GM19455 (cell line): ENCODE measurements around the gene NEXN.
"Not testable (repeated sequence)": the region's sequence is repeated elsewhere in the genome, so short reads cannot be mapped to it uniquely, and the experiment has no call there.

Experiments used
- ATAC-seq: cut with Tn5 transposase; IDR thresholded peaks from one replicate; pipeline ENCODE4 v1.9.1; 2021; ENCODE audit not compliant: unreplicated experiment

The NEXN gene

DNA sequence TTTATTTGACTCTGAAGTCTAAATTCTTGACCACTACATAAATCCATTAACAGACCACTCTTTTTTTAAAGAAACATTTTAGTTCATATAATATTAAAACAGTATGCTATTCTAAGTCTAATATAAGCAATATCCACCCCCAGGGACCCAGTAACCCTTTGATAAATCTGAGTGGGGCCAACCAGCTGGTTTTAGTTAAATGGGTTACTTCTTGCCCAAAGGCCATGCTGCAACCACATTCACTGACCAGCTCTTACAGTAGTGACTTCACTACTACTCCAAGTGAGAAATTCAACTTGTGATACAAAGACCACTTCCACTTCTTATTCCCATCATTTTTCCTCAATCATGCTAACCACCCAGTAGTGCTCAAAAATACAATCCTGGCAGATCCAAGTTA lies 70.0 kb downstream of the NEXN start:
- ATAC-seq, result no peak

DNA sequence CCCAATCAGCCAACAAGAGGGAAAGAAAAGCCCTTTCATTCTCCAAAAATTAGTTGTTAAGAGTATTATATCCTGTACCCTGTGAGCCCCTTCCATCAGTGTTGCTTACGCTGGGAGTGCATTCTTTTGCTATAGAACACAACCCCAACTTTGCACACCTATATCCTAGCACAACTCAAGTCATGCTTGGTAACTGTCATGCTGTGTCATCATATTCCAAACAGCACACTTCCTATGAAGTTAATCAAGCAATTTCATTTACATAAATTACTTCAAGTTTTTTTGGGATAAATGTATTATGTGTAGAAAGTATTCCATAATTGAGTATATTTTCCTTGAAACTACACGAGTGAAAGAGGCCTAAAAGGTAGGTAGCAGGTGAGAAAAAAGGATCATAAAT lies 70.4 kb downstream of the NEXN start:
- no peak for ATAC-seq

DNA sequence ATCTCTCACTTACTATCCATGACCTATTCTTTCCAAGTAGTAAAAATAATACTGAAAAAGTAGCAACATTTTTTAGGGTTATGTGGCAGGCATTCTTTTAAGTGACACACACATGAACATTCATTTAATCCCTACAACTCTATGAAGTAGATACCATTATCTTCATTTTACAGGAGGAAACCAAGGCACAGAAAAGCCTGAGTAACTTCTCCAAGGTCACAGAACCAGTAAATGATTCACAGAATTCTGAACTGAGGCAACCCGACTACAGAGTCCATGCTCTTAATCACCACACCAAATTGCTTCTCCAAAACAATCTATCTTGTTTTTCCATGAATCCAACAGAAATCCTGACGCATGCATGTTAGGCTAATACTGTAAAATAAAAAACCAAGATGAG lies 73.0 kb downstream of the NEXN start:
- ATAC-seq, result no peak

DNA sequence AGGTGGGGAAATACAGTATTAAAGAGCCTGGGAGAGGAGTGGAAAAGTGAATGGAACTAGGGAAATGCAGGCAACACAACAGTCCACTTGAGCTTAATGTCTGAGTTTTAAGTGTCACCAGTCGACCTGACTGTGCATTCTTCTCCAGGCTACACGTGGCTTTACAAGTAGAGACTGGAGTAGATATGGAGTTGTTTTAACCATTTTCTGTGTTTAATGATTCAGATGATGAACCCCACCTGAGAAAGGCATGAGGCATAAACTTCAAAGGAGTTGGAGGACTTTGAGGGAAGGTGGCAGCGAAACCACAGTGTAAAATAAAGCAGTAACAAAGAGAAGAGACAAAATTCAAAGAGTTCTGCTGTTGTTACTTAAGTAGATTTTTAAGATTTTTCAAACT lies 77.9 kb downstream of the NEXN start:
- ATAC-seq, result no peak

DNA sequence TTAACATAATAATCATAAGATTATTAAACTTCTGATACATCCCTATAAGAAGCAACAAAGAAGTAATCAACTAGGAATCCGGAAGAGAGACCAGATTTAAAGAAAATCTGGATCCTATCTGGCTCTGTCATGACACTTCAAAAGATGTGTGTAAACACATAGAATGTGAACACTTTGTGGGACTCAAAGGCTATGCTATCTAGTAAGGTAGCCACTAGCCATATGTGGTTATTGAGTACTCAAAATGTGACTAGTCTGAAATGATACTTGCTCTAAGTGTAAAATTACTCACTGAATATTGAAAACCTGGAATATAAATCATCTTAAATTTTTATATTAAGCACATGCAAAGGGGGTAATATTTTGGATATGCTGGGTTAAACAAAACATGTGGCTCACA lies 81.8 kb downstream of the NEXN start:
- ATAC-seq, result no peak

DNA sequence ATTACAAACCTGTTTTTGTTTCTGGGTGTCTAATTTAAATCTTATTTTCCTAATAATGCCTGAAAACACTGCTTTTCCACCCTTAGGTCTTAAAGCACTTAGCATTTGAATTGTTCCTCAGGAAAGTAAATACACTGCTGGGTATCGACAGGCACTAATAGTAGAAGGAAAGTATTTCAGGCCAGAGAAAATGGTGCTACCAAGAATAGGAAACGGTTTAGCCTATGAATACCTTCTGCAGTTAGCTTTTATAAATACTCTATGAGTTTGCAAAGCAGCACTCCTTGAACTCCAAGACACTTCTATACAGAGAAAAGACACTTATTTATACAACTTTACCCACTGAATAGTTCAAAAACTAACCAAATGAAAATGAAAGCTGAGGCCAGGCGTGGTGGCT lies 83.7 kb downstream of the NEXN start:
- ATAC-seq, result no peak

DNA sequence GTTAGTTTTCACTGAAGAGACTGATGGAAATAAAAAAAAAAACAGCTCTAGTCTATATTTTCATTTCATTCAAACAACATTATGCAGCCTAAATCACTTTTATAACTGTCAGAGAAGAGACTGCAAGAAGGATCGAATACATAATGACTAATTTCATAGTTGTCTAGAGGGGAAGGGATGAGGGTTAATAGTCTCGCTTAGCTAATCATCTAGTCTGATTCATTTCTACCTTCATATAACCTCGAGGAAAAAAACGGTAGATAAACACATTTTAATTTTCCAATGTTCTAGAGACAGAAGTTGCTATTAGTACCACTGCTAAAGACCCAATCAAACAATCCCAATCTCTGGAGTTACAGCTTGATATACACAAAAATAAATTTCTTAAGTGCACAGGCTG lies 87.0 kb downstream of the NEXN start:
- ATAC-seq, result no peak

DNA sequence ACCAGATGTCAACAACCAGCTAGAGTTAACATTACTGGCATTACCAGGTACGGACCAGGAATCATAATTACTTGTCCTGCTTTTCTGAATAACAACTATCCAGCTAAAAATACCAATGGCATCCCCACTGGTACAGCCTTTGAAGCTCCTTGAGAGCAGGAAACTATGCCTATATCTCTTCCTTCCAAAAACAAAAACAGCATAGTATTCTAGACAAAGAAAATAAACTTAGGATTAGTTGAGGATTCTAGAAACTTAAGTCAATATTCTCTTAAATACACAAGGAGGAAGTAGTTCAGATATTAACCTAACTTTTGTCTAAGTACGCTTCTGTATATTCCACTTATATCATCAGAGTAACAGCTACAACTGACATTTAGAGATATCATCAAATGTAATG lies 87.5 kb downstream of the NEXN start:
- no peak for ATAC-seq

DNA sequence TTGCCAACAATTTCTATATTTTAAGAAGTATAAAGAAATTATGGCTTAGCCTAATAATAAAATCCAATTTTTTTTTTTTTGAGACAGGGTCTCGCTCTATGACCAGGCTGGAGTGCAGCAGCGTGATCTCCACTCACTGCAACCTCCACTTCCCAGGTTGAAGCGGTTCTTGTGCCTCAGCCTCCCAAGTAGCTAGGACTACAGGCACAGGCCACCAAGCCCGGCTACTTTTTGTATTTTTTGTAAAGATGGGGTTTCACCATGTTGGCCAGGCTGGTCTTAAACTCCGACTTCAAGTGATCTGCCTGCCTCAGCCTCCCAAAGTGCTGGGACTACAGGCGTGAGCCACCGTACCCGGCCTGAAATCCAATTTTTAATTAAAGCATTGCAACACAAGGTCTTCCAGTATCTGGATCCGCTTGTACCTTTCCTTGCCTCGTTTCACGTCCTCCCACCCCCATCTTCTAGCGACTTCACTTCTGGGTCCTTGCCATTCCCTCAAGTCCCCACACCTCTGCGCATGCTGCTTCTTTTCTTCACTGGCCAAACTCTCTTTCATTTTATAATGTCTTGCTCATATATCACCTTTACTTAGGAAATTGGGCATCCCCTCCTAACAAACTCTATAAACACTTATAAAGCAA lies 88.1 kb downstream of the NEXN start:
- no peak for ATAC-seq

DNA sequence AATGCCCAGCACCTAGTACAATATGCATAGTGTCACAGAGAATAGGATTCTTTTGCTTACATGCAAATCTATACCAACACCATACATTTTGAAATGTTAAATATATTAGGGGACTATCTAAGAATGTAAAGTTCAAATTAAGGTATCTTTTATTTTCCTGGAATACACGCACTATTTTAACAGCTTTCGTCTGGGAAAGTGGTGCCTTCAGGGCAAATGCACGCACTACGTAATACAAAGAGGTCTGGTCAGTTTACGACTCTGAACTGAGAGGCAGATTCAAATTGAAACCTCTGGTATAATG lies 89.5 kb downstream of the NEXN start:
- ATAC-seq, result no peak

DNA sequence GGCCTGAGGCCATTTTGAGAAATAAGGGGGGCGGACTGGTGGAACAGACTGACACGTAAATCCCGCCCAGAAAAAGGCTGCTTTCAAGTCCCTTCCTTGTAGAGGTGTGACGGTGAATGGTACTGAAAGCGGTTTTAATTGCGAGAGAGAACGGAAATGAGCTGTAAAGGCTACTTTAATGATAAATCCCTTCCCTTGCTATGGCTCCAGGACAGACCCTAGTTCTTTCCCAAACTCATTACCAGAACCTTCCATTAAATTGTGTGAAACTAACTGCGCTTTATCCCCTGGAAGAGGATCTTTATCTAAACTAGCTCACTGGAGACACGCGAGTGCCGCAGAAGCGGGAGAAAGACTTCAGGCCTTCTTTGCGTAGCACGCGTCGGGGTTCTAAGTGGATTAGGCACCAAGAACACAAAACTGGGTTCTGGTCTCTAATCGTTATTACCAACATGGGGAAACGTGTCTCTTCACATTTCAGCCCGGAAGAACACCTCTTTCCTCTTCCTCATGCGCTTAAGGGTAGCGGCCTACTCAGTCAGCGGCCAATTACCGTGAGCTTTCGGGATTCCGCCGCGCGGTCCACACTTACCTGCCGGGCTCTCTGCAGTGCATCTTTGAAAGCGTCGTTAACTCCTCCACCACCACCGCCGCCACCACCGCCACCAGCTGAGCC lies 90.0 kb downstream of the NEXN start:
- ATAC-seq, result peak; percentile 74

DNA sequence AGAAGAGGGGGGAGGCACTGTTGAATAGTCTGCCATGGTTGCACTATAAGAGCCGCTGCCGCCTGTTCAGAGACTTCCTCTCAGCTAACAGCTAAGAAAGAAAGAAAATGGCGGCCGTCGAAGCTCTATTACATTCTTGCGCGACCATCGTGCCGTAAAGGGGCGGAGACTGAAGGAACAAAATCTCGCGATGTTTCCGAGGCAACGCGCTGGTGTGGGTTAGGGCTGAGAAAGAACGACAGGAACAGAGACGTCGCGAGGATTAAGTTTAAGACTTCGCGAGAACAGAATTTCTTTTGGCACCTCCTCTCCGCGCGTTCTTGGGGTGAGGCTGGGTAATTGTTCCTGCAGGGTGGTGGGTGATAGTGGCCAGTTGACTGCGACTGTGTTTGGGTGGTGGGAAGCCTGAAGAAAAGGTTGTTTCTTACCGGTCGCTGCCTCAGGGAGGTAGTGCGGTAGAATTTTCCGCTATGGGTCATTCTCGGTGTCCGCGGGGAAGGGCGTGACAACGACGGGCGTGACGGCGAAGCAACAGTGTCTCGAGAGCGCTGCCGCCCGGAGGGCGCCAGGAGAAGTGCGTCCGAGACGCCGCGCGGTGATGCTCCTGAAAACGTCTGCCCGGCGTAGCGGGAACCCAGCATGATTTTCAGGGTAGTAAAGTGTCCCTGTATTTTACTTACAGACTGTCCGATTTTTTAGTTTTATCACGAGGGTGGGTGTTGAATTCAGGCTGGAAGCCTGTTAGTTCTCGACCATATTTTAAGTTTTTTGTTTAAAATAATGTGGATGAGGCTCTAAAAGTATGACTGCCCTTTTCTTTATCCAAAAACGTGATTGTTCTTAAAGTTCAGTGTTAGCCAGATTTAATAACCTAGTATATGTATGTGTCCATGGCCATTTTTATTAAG lies 90.8 kb downstream of the NEXN start, which contains the start of gene FUBP1:
FUBP1 (minus strand) TSS at position 104 of the 908 bp plus-strand sequence; CDS start at position 36, 68 bp downstream.
- ATAC-seq, result peak; percentile 79

DNA sequence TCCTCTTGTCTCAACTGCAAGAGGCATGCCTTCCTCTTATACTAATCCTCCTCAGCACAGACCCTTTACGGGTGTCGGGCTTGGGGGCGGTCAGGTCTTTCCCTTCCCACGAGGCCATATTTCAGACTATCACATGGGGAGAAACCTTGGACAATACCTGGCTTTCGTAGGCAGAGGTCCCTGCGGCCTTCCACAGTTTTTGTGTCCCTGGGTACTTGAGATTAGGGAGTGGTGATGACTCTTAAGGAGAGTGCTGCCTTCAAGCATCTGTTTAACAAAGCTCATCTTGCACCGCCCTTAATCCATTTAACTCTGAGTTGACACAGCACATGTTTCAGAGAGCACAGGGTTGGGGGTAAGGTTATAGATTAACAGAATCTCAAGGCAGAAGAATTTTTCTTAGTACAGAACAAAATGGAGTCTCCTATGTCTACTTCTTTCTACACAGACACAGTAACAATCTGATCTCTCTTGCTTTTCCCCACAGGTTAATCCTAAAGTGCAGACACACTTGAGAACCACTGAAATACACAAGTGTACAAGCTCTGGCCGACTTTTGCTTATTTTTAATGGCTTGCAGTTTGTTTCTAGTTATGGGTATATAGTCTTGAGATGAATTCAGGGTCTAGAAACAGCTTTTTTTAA lies 95.0 kb downstream of the NEXN start:
- not testable (repeated sequence) for ATAC-seq

DNA sequence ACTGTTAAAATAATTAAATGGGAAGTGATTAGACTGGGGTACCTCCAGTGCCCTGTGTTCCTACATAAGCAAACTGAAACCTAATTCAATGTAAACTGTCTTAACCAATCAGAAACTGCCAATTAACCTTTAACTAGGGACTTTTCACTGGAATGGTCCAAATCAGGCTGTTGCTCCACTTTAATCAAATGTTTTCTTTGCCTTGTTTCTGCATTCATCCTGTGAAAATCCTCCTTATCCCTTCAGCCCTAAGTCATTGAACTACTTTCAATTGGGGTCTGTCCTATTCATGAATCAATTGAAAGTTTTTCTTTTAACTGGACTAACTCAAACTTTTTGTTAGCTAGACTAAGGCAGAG lies 95.6 kb downstream of the NEXN start:
- ATAC-seq, result no peak

DNA sequence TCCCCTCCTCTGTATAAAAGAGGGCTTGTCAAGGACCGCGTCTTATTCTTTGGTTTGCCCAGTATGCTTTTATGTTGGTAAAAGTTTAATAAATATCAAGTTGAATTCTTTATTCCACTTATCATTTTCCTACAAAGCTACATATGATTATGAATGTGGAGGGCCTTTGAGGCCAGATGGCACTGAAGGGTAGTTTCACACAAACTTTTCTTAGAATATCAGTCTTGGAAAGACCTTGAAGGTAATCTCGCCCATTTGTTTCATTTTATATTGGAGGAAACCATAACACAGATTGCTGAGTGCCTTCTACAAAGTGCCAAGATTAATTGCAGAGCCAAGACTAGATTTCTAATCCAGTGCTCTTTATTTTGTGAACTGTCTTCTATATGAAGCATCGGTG lies 96.2 kb downstream of the NEXN start:
- ATAC-seq, result no peak

DNA sequence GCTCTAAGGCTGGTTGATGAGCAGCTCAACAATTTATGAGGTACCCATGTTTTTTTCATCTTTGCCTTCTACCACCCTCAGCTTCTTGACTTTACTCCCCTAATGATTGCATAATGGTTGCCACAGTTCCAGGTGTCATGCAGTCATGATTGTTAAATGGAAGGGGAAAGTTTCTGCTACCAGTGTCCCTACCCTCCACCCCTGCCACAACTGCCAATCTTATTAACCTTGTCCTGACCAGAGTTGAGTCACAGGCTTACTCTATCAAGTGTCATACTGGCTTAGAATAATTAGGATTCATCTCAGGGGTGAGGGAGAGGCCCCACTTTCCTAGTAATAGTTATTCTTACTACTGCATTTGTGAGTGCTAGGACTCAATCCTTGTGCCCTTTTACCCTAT lies 98.4 kb downstream of the NEXN start:
- no peak for ATAC-seq

DNA sequence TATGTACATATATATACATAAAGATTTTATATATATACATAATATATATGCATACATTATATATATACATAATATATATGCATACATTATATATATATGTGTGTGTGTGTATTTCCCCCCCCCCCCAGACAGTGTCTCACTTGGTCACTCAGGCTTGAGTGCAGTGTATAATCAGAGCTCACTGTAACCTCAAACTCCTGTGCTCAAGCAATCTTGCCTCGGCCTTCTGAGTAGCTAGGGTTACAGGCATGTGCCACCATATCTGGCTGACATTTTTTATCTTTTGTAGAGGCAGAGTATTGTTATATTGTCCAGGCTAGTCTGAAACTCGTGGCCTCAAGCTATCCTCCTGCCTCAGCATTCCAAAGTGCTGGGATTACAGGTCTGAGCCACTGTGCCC lies 99.5 kb downstream of the NEXN start:
- no peak for ATAC-seq

DNA sequence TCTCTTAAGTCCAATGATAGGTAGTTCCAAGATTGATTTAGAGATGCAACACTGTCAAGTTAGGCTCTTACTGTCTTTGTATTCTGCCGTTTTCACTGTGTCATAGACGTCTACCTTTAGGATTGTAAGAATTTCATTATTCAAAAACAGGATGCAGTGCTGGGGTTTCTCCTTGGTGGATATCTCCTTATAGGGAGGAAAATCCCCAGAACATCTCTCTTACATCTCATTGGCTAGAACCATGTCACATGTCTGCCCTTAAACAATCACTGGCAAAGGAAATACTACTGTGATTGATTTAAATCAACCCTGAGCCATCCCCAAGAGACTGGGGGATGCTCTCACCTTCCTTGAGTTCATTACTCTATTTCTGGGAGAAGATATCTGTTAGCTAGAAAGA lies 101.3 kb downstream of the NEXN start:
- ATAC-seq, result no peak

DNA sequence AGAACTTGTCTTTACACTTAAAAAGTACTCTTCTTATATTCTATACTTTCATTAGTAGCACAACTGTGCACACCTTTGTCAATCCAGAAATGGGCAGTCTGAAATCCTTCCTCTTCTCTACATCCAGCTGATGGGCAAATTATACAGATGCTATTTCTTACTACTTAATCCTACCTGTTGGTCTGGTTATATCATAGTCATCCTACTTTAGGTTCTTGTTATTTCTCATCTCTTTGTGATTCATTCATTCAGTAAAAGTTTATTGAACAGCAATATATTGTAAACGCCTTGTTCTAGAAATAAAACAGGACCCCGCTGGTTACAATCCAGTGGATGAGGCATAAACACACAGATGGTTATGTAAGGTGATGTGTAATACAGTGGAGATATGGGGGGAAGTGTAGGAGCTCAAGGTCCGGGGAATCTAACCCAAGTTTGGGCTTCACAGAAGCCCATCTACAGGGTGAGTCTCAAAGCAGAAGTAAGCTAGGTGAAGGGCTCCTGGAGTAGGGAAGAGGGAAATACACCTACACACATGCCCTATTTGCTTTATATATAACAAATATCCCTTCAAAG lies 102.3 kb downstream of the NEXN start:
- no peak for ATAC-seq

DNA sequence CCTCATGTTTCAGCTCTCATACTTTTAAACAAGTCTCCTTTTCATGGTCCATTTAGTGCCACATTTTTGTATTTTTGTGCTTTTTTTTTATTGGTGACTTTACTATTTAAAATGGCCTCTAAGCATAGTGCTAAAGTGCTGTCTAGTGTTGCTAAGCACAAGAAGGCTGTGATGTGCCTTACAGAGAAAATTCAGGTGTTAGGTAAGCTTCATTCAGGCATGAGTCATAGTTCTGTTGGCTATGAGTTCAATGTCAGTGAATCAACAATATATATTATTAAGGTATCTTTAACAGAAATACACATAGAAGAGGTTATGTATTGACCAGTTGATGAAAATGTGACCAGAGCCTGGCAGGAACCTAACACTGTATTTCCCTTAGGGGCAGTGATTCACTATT lies 103.2 kb downstream of the NEXN start:
- ATAC-seq, result no peak
